Keratinocyte (primary cell): ENCODE results near the gene FAM32A. TPM values are rescaled to one million over a fixed set of nuclear protein-coding genes. Genes with fewer than 3 reads are reported as not detected.

Experiments used
- DNase-seq: peaks from one replicate; pipeline ENCODE4 v3.0.0-alpha.2; 2011; ENCODE audit warnings: low read depth, missing footprints, low spot score
- FAIRE-seq: peaks from 2 replicates; lab custom pipeline; 2011; peaks lifted over from hg19 to GRCh38; lab: Jason Lieb, UNC
- H2AFZ ChIP-seq: 2 replicates; pipeline ENCODE4 v1.6.0; 2012; ENCODE audit warnings: low read length, control low read depth, inconsistent platforms; ENCODE audit not compliant: control insufficient read depth
- H3K27ac ChIP-seq: 2 replicates; pipeline ENCODE4 v1.5.1; 2011; ENCODE audit warnings: low read length; ENCODE audit not compliant: control insufficient read depth, insufficient read depth
- H3K27me3 ChIP-seq: 3 replicates; pipeline ENCODE4 v1.6.0; 2011; ENCODE audit warnings: low read length; ENCODE audit not compliant: control insufficient read depth, insufficient read depth; ENCODE audit errors: extremely low read depth
- H3K36me3 ChIP-seq, 2 experiments: 2 replicates in 1 of 2; 3 replicates in 1 of 2; pipeline ENCODE4 v1.5.1; 2011; ENCODE audit warnings: low read length in 2 of 2, mild to moderate bottlenecking in 1 of 2; ENCODE audit not compliant: control insufficient read depth in 2 of 2, insufficient read depth in 2 of 2; ENCODE audit errors: extremely low read depth in 1 of 2
- H3K4me1 ChIP-seq: 3 replicates; pipeline ENCODE4 v1.5.1; 2011; ENCODE audit warnings: low read length; ENCODE audit not compliant: control insufficient read depth, insufficient read depth; ENCODE audit errors: extremely low read depth
- H3K4me2 ChIP-seq: 3 replicates; pipeline ENCODE4 v1.6.0; 2011; ENCODE audit warnings: low read depth, low read length; ENCODE audit not compliant: control insufficient read depth, insufficient read depth; ENCODE audit errors: extremely low read depth
- H3K4me3 ChIP-seq, 3 experiments: fragments of 200-600 bp in 1 of 3; sonication (generic) in 1 of 3; 2 replicates in 2 of 3; 3 replicates in 1 of 3; pipeline ENCODE4 v1.5.1; 2011 to 2016; ENCODE audit warnings: low read length in 3 of 3, mild to moderate bottlenecking in 3 of 3, control low read depth in 2 of 3, inconsistent platforms in 1 of 3, low read depth in 1 of 3, mixed read lengths in 1 of 3, mixed run types in 1 of 3, moderate library complexity in 1 of 3; ENCODE audit not compliant: control insufficient read depth in 2 of 3, insufficient read depth in 2 of 3; ENCODE audit errors: extremely low read depth in 1 of 3
- H3K79me2 ChIP-seq: 2 replicates; pipeline ENCODE4 v1.6.0; 2012; ENCODE audit warnings: low read length; ENCODE audit not compliant: control insufficient read depth, insufficient read depth
- H3K9ac ChIP-seq: 3 replicates; pipeline ENCODE4 v1.6.0; 2011; ENCODE audit warnings: low read length; ENCODE audit not compliant: control insufficient read depth, insufficient read depth; ENCODE audit errors: extremely low read depth
- H3K9me1 ChIP-seq: 3 replicates; pipeline ENCODE4 v1.6.0; 2011; ENCODE audit warnings: low read length; ENCODE audit not compliant: control insufficient read depth, insufficient read depth; ENCODE audit errors: extremely low read depth
- H3K9me3 ChIP-seq: 2 replicates; pipeline ENCODE4 v1.5.1; 2012; ENCODE audit warnings: low read depth, low read length; ENCODE audit not compliant: control insufficient read depth
- H4K20me1 ChIP-seq: 3 replicates; pipeline ENCODE4 v1.6.0; 2011; ENCODE audit warnings: low read length; ENCODE audit not compliant: control insufficient read depth, insufficient read depth; ENCODE audit errors: extremely low read depth
- EZH2 ChIP-seq: IDR thresholded peaks from one replicate; pipeline ENCODE4 v1.6.1; 2012; ENCODE audit warnings: inconsistent platforms, mild to moderate bottlenecking, low read length, moderate library complexity
- dilution Hi-C: fragments of 300-500 bp; cut with MboI; formaldehyde crosslinking; loops from one replicate; pipeline ENCODE4 v1.7.0; 2020; ENCODE audit warnings: low sequenced_read_pairs; ENCODE audit not compliant: extremely low pct_ligation_motif_present
- polyA plus RNA-seq, 5 experiments: library from polyadenylated mRNA; depleted of rRNA in 3 of 5; stranded (reverse) in 3 of 5; stranded (forward) in 1 of 5; unstranded in 1 of 5; fragments of >200 nt; gene quantifications; 1 replicate in 1 of 5; 2 replicates in 3 of 5; 3 replicates in 1 of 5; pipeline versions ENCODE4 v1.2.1 to v1.2.3, GENCODE V29; 2011 to 2012; ENCODE audit warnings: missing spikeins in 2 of 5, low read depth in 1 of 5, low replicate concordance in 1 of 5
- TF ChIP-seq, protein P1 (sequence below), 3 experiments: IDR thresholded peaks in 1 of 3; conservative IDR thresholded peaks in 1 of 3; optimal IDR thresholded peaks in 1 of 3; 2 replicates in 2 of 3; 3 replicates in 1 of 3; pipeline versions ENCODE3 to v1.5.1; 2011; ENCODE audit warnings: low read length in 3 of 3, mild to moderate bottlenecking in 3 of 3, moderate library complexity in 2 of 3, control low read depth in 1 of 3, inconsistent platforms in 1 of 3; ENCODE audit not compliant: insufficient read depth in 2 of 3; ENCODE audit errors: extremely low read depth in 1 of 3

The FAM32A gene
- polyA plus RNA-seq, 1 donor (not counting 4 experiments of a cell fraction or from before 2014, with no cell fraction given) = 105 TPM

DNA sequence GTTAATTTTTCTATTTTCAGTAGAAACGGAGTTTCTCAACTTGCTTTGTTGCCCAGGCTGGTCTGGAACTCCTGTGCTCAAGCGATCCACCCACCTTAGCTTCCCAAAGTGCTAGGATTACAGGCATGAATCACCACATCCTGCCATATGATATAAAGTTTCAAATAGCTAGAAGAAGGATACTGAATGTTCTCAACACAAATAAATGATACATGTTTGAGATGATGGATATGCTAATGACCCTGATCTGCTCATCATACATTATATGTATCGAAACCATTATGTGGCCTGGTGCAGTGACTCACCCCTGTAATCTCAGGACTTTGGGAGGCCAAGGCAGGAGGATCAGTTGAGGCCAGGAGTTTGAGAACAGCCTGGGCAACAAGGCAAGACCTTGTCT is 23.4 kb upstream of the FAM32A start:
- FAIRE-seq = peak; percentile 65
- Histone ChIP-seq H3K27ac (peak overlapping the region; percentile 88), H3K4me3 (no peak overlapping the region), H3K9ac (no peak overlapping the region), H4K20me1 (no peaks in the 10 kb centered on the region), H3K9me3 (no peaks in the 10 kb centered on the region), H3K79me2 (no peaks in the 10 kb centered on the region), H2AFZ (no peak overlapping the region), H3K4me1 (peaks cover 11% of the 10 kb centered on the region), H3K4me2 (no peak overlapping the region), H3K36me3 (no peaks in the 10 kb centered on the region), H3K9me1 (no peaks in the 10 kb centered on the region), H3K27me3 (no peaks in the 10 kb centered on the region)
- peak; percentile 56 for DNase-seq
- dilution Hi-C loops = no loop called here
- TF ChIP-seq EZH2 = no peak
- TF ChIP-seq, protein P1, sequence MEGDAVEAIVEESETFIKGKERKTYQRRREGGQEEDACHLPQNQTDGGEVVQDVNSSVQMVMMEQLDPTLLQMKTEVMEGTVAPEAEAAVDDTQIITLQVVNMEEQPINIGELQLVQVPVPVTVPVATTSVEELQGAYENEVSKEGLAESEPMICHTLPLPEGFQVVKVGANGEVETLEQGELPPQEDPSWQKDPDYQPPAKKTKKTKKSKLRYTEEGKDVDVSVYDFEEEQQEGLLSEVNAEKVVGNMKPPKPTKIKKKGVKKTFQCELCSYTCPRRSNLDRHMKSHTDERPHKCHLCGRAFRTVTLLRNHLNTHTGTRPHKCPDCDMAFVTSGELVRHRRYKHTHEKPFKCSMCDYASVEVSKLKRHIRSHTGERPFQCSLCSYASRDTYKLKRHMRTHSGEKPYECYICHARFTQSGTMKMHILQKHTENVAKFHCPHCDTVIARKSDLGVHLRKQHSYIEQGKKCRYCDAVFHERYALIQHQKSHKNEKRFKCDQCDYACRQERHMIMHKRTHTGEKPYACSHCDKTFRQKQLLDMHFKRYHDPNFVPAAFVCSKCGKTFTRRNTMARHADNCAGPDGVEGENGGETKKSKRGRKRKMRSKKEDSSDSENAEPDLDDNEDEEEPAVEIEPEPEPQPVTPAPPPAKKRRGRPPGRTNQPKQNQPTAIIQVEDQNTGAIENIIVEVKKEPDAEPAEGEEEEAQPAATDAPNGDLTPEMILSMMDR (optimal IDR thresholded peaks at IDR 0.05 in 1 of 3, IDR thresholded peaks at IDR 0.05 in 1 of 3, conservative IDR thresholded peaks at IDR 0.05 in 1 of 3; ENCODE audit: extremely low read depth in 1 of 3, insufficient read depth in 2 of 3, low read length in 3 of 3) = no peak

DNA sequence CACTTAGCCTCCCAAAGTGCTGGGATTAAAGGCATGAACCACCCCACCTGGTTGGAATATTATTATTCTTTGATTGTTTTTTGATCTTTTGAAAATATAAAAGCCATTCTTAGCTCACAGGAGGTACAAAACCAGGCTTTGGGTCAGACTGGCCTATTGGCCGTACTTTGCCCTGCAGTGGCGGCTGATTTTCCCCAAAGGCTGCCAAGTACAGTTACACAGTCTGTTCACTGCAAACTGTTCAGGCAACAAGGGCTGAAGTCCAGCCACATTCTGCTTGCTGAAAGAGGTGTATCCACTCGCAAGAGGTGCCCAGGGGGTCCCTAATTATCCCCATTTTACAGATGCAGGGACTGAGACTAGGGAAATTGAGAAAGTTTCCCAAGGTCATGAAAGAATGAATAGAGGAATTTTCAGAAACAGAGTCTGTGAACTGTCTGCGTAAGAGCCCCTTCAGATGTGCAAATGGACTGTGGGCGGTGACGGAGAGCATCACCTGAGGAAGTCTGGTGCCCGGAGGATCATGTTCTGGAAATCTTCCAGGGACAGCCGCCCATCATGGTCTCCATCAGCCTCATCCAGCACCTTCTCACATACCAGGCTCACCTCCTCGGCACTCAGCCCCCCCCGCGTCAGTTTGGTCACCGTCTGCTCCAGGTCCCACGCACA is 20.9 kb upstream of the FAM32A start:
- H3K9ac ChIP-seq = no peak overlapping the region
- H3K9me3 ChIP-seq = no peaks in the 10 kb centered on the region
- H3K4me1 ChIP-seq = peaks cover 11% of the 10 kb centered on the region
- H3K4me3 ChIP-seq = no peak overlapping the region
- H3K9me1 ChIP-seq = no peaks in the 10 kb centered on the region
- no peaks in the 10 kb centered on the region for H3K36me3 ChIP-seq
- no peak overlapping the region for H3K27ac ChIP-seq
- no peak overlapping the region for H2AFZ ChIP-seq
- no peak for DNase-seq
- FAIRE-seq = no peak
- H4K20me1 ChIP-seq = no peaks in the 10 kb centered on the region
- dilution Hi-C loops = no loop called here
- H3K79me2 ChIP-seq = no peaks in the 10 kb centered on the region
- H3K4me2 ChIP-seq = no peak overlapping the region
- TF ChIP-seq, protein P1 (optimal IDR thresholded peaks at IDR 0.05 in 1 of 3, IDR thresholded peaks at IDR 0.05 in 1 of 3, conservative IDR thresholded peaks at IDR 0.05 in 1 of 3; ENCODE audit: extremely low read depth in 1 of 3, insufficient read depth in 2 of 3, low read length in 3 of 3) = no peak
- TF ChIP-seq EZH2 = no peak
- H3K27me3 ChIP-seq = no peaks in the 10 kb centered on the region
